Measurements from ENCODE around the gene IL18R1. TPM values are rescaled to one million over a fixed set of nuclear protein-coding genes. Genes with fewer than 3 reads are reported as not detected.
A peak's percentile ranks its signal among the peaks of the same experiment; 100 is the strongest.

The IL18R1 gene
- total and polyA plus RNA-seq, 4 donors, result 7.5 to 63.5 (median 25.7) TPM

DNA sequence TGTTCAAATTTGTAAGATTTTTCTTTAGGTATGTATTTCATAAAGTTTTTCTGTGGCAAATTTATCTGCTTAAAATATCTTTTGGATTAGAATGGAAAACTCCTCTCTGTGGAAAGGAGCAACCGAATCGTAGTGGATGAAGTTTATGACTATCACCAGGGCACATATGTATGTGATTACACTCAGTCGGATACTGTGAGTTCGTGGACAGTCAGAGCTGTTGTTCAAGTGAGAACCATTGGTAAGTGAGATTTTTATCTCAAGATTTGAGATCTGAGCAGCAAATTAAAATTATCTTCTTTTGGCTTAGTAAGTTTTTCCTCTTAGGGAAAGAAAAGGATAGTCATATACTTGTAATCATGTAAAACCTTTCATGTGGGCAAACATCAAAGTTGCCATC, 81.5 kb downstream of the IL18R1 start:
- H3K9me3 ChIP-seq (ENCODE audit: control insufficient read depth in 4 of 4, insufficient read depth in 3 of 4, low read length in 3 of 4), result no peaks in the 10 kb centered on the region
- ATAC-seq (ENCODE audit: insufficient read depth, low FRiP score) (no peak), DNase-seq (no peak)
- peaks cover 0 to 2% (median 0%) of the 10 kb centered on the region in 5 donors for H3K4me1 ChIP-seq (ENCODE audit: control insufficient read depth in 5 of 5, insufficient read depth in 5 of 5, low read length in 5 of 5)
- no peak overlapping the region for H3K4me3 ChIP-seq
- H3K36me3 ChIP-seq (ENCODE audit: control insufficient read depth in 4 of 4, insufficient read depth in 4 of 4, low read length in 4 of 4), result peaks cover 0 to 1% (median 0%) of the 10 kb centered on the region in 4 donors
- H3K27me3 ChIP-seq (ENCODE audit: control insufficient read depth in 3 of 3, insufficient read depth in 3 of 3, low read length in 2 of 3), result no peaks in the 10 kb centered on the region
- no peak overlapping the region for H3K9ac ChIP-seq (ENCODE audit: insufficient read depth in 1 of 2, low read length in 2 of 2)
- no peak for TF ChIP-seq CTCF (IDR thresholded peaks at IDR 0.05; ENCODE audit: control extremely low read depth, extremely low read depth)
- no peak overlapping the region for H3K27ac ChIP-seq (ENCODE audit: low read depth in 1 of 2, low read length in 1 of 2)
- WGBS, 2 donors, result 85 to 92% methylated on average over 4 of the region's 4 CpGs

DNA sequence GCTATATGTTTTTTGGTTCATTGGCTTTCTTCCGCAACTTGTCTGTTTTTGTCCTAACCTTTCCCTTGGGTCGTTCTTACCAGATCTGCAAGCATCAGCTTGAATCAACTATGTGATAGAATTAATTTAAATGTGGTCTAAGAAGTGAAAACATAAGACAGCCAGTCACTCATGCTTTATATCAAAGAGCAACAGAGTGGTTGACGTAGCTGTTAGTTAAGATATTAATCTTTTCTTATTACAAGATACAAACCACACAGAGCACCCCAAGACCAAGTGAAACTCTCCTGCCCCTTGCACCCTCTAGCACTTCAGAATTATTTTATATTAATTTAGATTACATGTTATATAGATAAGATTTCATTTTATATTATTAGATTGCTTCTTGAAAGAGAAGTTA, 82.5 kb downstream of the IL18R1 start:
- Histone ChIP-seq H3K27me3 (ENCODE audit: control insufficient read depth in 3 of 3, insufficient read depth in 3 of 3, low read length in 2 of 3) (no peaks in the 10 kb centered on the region), H3K4me3 (no peak overlapping the region), H3K36me3 (ENCODE audit: control insufficient read depth in 4 of 4, insufficient read depth in 4 of 4, low read length in 4 of 4) (peaks cover 0 to 1% (median 0%) of the 10 kb centered on the region in 4 donors), H3K27ac (ENCODE audit: low read depth in 1 of 2, low read length in 1 of 2) (no peak overlapping the region), H3K4me1 (ENCODE audit: control insufficient read depth in 5 of 5, insufficient read depth in 5 of 5, low read length in 5 of 5) (peaks cover 0 to 3% (median 0%) of the 10 kb centered on the region in 5 donors), H3K9me3 (ENCODE audit: control insufficient read depth in 4 of 4, insufficient read depth in 3 of 4, low read length in 3 of 4) (no peaks in the 10 kb centered on the region), H3K9ac (ENCODE audit: insufficient read depth in 1 of 2, low read length in 2 of 2) (no peak overlapping the region)
- no peak for DNase-seq
- TF ChIP-seq CTCF (IDR thresholded peaks at IDR 0.05; ENCODE audit: control extremely low read depth, extremely low read depth), result no peak
- 90 to 94% methylated on average over 3 of the region's 3 CpGs for WGBS, 2 donors
- no peak for ATAC-seq (ENCODE audit: insufficient read depth, low FRiP score)

DNA sequence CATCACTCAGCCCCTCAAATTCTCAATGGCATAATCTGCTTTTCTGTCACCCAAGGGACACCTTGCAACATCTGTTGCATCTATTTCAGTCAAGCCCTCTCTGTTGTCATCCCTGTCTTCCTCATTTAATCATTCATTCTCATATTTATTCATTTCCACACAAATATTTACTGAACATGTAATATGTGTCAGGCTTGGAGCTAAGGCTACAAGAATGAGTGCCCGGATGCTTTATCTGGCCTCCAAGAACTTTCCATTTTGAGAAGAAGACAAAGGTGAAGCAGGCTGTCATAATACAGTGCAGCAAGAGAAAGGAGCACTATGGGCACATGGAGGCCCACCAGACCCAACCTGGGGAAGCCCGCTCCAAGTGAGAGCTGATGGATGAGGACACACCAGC, 83.0 kb downstream of the IL18R1 start:
- 92 to 93% methylated on average over 2 of the region's 2 CpGs for WGBS, 2 donors
- Histone ChIP-seq H3K27ac (ENCODE audit: low read depth in 1 of 2, low read length in 1 of 2) (no peak overlapping the region), H3K4me1 (ENCODE audit: control insufficient read depth in 5 of 5, insufficient read depth in 5 of 5, low read length in 5 of 5) (peaks cover 0 to 3% (median 0%) of the 10 kb centered on the region in 5 donors), H3K9ac (ENCODE audit: insufficient read depth in 1 of 2, low read length in 2 of 2) (no peak overlapping the region), H3K27me3 (ENCODE audit: control insufficient read depth in 3 of 3, insufficient read depth in 3 of 3, low read length in 2 of 3) (no peaks in the 10 kb centered on the region), H3K4me3 (no peak overlapping the region), H3K36me3 (ENCODE audit: control insufficient read depth in 4 of 4, insufficient read depth in 4 of 4, low read length in 4 of 4) (peaks cover 0 to 1% (median 0%) of the 10 kb centered on the region in 4 donors), H3K9me3 (ENCODE audit: control insufficient read depth in 4 of 4, insufficient read depth in 3 of 4, low read length in 3 of 4) (no peaks in the 10 kb centered on the region)
- ATAC-seq (ENCODE audit: insufficient read depth, low FRiP score) (no peak), DNase-seq (no peak)
- no peak for TF ChIP-seq CTCF (IDR thresholded peaks at IDR 0.05; ENCODE audit: control extremely low read depth, extremely low read depth)

- WGBS, 2 donors, result 68 to 76% methylated on average over 6 of the region's 6 CpGs
- Histone ChIP-seq H3K36me3 (ENCODE audit: control insufficient read depth in 4 of 4, insufficient read depth in 4 of 4, low read length in 4 of 4) (peaks cover 0 to 1% (median 0%) of the 10 kb centered on the region in 4 donors), H3K9ac (ENCODE audit: insufficient read depth in 1 of 2, low read length in 2 of 2) (no peak overlapping the region), H3K4me1 (ENCODE audit: control insufficient read depth in 5 of 5, insufficient read depth in 5 of 5, low read length in 5 of 5) (peaks cover 0 to 3% (median 0%) of the 10 kb centered on the region in 5 donors), H3K27ac (ENCODE audit: low read depth in 1 of 2, low read length in 1 of 2) (no peak overlapping the region), H3K4me3 (no peak overlapping the region), H3K27me3 (ENCODE audit: control insufficient read depth in 3 of 3, insufficient read depth in 3 of 3, low read length in 2 of 3) (no peaks in the 10 kb centered on the region), H3K9me3 (ENCODE audit: control insufficient read depth in 4 of 4, insufficient read depth in 3 of 4, low read length in 3 of 4) (no peaks in the 10 kb centered on the region)
- ATAC-seq (ENCODE audit: insufficient read depth, low FRiP score) (no peak), DNase-seq (peak in 2 of 3 donors; percentile 26 to 48)
- no peak for TF ChIP-seq CTCF (IDR thresholded peaks at IDR 0.05; ENCODE audit: control extremely low read depth, extremely low read depth)
Observed at GRCh38 chr2:102439065-102439695, 83.6 kb downstream of the IL18R1 start.

All from lung (tissue), 12 donors.